A549 treated with RU486 at 1 μM for 4 hours (cell line): ENCODE data around the gene SSR3. TPM values are rescaled to one million over a fixed set of nuclear protein-coding genes. Genes with fewer than 3 reads are reported as not detected.

Experiments used
- total RNA-seq: library from RNA; stranded (reverse); fragments of 200-300 nt; extraction: Qiagen RNA extraction; gene quantifications from 5 replicates; pipeline ENCODE4 v1.2.3, GENCODE V29; 2022; ENCODE audit warnings: low read depth

The SSR3 gene
- total RNA-seq: 126 to 193 TPM (median 178 TPM) in 5 replicates

GRCh38 chr3:156554842-156555687, at the start of gene SSR3:
TSS of gene SSR3 (minus strand) at chr3:156555117. CDS start at chr3:156555089, 28 bp downstream.

Other genes starting within 250 kb of the SSR3 start
- gene TIPARP, start 119.5 kb upstream of the SSR3 start, total RNA-seq: 31.4 to 55.7 TPM (median 37.2 TPM) in 5 replicates